ENCODE results near the gene PROM1.

Gene PROM1

DNA sequence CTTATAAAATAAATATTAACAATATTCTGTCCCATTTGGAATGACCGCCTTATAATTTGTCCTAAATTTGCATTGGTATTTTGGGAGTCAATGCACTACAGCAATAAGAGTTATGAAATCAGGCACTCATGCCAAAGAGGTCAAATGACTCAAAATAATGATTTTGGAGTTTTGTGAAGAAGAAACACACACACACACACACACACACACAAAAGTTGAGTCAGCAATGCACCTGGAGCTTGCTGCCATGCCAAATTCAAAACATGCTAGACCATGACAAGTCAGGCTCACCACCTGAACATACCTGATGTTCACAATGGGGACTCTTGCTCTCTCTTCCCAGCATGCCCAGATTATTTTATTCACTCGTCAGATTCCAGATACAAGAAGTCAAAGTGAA lies 56.7 kb downstream of the PROM1 start:
- DNase-seq (ENCODE audit: low read depth in 2 of 2) = no peak

GRCh38 chr4:16026160-16026761 lies 57.6 kb downstream of the PROM1 start:
- DNase-seq (ENCODE audit: low read depth in 2 of 2) = peak in 1 of 2 donors; percentile 33

- no peak for DNase-seq (ENCODE audit: low read depth in 2 of 2)
These were observed 58.6 kb downstream of the PROM1 start for GRCh38 chr4:16025268-16025667.

- no peak for DNase-seq (ENCODE audit: low read depth in 2 of 2)
These were observed 59.9 kb downstream of the PROM1 start for GRCh38 chr4:16023776-16024408.

GRCh38 chr4:16021804-16022560 lies 61.8 kb downstream of the PROM1 start:
- no peak for DNase-seq (ENCODE audit: low read depth in 2 of 2)

DNA sequence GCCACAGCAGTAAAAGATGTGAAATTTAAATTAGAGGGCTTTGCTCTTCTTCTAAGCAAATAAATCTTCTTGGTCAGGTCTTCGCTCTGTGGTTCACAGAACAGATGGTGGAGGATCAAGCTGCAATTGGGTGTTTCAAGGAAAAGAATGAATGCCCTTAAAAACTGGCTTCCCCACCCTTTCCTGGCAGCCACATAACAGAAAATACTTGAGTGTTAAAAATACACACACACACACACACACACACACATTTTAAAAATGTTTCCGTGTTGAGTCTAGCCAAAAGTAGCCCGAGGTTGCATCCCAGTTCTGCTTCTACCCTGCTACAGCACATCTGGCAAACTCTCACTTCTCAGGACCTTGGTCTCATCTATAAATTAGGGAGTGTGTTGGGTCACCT lies 64.2 kb downstream of the PROM1 start:
- DNase-seq (ENCODE audit: low read depth in 2 of 2) = no peak

- DNase-seq (ENCODE audit: low read depth in 2 of 2) = no peak
These were observed 65.0 kb downstream of the PROM1 start for GRCh38 chr4:16018841-16019240.

GRCh38 chr4:16018061-16018676 lies 65.7 kb downstream of the PROM1 start:
- DNase-seq (ENCODE audit: low read depth in 2 of 2) = no peak

DNA sequence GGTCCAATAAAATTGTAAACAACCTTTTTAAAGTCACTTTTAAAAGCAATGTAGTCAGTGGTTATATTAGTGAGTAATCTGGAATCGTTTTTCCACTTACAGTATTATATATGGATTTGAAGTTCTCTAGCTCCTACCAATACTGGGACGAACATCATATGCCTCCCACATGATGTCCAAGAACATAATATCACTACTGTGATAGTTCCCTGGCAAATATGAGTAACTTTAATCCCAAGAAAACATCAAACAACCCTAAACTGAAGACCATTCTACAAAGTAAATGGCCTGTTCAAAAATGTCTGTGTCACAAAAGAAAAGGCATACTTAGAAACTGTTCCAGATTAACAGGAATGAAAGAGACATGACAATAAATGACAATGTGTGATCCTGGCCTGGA lies 67.3 kb downstream of the PROM1 start:
- no peak for DNase-seq (ENCODE audit: low read depth in 2 of 2)

DNA sequence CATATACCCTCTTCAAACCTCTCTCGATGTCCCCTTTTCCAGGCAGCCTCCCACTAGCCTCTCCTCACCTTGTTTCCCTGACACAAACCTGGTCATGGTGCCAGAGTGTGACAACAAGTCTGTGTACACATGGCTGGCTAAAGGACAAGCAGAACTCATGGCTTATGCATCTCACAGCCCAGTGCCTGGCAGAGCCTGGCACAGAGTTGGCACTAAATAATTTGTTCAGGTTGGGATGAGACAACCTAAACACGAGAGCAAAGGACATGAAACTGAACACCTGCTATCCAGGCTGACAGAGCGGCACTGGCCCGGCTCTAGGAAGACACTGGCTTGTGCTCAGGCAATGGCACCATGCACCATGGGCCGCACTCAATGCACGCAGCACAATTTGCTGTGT lies 72.7 kb downstream of the PROM1 start:
- no peak for DNase-seq (ENCODE audit: low read depth in 2 of 2)

- DNase-seq (ENCODE audit: low read depth in 2 of 2) = no peak
These were observed 74.7 kb downstream of the PROM1 start for GRCh38 chr4:16009153-16009552.

DNA sequence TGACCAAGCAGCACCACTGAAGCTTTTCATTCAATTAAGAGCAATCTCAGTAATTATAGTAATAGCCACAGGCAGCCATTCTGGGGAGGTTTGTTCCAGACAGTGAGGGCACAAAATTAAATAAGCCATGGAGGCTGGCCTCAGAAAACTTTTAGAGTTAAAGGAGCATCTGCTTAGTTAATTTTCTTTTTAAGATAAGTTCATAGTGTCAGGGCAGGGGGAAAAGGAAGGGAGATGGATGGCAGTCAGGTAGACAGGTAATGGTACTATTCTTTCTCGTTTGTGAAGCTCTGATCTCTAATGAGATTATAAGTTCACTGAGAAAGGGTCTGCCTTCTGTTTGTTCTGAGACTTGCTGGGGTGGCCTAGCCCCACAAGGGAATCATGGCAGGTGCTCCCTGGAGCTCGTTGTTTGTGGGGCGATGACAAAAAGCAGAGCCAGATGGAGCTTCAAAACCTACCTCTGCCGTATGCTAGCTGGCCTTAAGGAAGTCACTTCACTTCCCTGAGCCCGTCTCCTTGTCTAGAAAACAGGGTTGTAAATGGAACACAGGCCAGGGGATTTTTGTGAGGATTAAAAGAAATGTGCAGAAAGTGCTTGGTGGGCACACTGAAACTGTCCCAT lies 76.2 kb downstream of the PROM1 start:
- no peak for DNase-seq (ENCODE audit: low read depth in 2 of 2)

DNA sequence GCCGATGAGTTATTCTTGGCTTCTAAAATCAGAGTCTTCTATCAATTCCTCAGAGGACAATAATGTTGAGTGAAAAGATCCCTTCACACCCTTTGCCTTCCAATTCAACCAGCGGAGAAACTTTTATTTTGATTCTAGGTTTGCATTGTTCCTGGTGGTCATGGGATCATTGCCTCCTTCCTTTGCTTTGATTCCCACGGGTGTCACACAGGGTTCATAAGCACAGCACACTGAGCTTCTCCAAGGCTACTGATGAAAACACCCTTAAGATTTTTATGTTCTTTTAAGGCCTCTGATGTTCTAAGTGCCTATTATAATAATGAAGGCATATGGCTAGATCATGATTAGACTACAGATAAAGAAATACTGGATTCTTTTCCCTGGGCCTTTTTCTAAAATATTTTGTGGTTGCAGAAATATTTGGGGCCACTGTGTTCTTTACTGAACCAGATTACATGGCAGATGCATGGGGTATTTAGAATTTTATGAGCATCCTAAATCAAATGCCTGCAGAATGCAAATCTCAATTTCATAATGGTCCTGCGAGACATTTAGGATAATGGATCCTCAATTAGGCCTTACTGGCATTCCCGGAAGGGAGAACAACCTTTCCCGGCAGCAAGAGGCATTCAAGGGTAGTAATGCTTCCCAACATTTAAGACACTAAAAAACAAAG lies 76.9 kb downstream of the PROM1 start:
- no peak for DNase-seq (ENCODE audit: low read depth in 2 of 2)

DNA sequence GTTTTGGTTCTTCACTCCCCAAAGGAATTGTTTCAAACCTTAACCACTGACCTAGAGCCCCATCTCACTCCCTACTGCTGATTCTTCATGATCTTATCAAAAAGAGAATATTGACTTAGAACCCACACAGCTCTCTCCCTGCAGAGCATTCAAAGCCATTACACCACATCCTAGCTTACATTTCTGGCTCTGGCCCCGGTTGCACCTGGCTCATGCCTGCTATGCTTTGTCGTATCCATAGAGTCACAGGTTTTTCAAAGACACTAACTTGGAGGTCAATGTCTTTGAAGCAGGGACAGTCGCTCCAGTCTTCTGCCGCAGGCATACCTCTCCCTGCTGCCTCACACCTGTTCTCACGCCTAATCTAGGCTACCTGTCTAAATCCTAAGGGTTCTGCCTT lies 78.1 kb downstream of the PROM1 start:
- no peak for DNase-seq (ENCODE audit: low read depth in 2 of 2)

- peak; percentile 8 to 25 for DNase-seq (ENCODE audit: low read depth in 2 of 2)
These were observed 82.4 kb downstream of the PROM1 start for GRCh38 chr4:16001484-16001858.

DNA sequence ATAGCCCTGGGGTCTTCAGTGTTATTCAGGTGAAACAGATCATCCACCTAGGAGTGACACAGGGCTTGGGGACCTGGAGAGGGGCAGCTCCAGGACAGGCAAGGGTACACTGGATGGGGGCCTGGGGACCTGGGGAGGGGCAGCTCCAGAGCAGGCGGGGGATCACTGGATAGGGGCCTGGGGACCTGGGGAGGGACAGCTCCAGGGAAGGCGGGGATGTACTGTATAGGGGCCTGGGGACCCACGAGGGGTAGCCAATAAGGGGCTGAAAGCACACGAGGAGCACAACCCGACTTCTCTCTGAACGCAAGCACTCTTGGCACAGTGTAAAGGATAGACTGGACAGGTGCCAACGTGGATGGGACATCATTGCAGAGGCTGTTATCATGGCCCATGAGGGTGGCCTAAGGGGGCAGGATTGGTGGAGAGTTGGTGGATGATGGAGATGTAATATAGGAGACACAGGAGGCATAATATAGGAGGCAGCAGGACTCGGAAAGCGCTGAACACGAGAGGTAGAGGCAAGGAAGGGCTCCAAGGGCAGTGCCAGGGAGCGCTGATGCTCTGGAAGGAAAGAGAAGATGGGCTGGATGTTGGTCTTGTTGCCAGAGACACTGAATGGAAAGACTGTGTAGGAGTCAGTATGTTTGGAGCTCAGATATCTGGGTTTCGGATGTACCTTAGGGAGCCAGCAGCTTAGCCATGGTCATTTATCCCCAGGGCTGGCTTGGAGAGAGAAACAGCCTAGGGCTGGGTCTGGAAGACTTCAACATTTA lies 82.9 kb downstream of the PROM1 start:
- DNase-seq (ENCODE audit: low read depth in 2 of 2) = no peak

- no peak for DNase-seq (ENCODE audit: low read depth in 2 of 2)
These were observed 87.0 kb downstream of the PROM1 start for GRCh38 chr4:15996773-15997172.

GRCh38 chr4:15995826-15996225 lies 88.0 kb downstream of the PROM1 start:
- DNase-seq (ENCODE audit: low read depth in 2 of 2) = no peak

GRCh38 chr4:15992167-15992485 lies 91.7 kb downstream of the PROM1 start:
- no peak for DNase-seq (ENCODE audit: low read depth in 2 of 2)

DNA sequence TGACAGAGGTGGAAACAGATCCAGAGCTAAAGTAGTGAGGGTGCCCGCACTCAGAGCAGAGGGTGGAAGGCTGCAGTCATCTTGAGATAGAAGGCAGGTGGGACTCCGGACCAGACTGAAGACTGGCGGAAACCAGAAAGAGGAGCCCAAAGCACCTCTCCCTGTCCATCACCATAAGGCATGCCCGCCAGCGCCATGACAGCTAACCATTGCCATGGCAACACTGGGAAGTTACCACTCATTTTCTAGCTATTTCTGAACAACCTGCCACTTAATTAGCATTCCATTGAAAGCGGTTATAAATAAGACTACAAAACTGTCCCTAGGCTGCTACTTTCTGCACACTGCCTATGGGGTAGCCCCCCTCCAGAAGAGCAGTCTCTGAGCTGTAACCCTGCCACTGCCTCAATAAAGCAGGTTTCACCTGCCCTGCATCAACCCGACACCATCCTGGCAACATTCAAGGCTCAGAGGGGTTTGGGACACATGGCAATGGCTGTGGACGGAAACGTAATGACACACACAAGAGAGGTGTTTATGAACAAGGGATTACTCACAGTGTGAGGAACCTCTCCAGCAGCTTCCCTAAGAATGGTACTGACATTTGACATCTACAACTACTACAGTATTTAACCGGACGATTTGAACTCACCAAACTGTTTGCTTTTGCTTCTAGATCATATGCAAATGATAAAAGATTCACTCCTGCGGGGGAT lies 93.1 kb downstream of the PROM1 start:
- DNase-seq (ENCODE audit: low read depth in 2 of 2) = no peak

DNA sequence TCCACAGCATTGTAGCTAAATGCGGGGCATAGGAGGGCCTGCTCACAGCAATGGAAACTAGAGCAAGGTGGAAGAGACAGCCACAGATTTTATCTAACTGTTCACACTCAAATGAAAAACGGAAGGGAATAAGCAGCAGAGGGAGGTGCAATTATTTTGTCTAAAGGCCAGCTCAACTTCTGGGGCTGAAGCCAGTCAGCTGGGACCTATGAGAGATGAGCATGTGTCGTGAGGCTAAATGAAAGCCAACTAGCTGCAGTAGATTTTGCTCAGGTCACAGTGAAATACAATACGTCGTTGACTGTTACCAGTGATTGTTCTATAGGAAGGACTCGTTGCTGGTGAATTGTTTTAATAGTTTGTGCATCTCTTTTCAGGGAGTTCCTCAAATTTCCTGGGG lies 94.4 kb downstream of the PROM1 start:
- no peak for DNase-seq (ENCODE audit: low read depth in 2 of 2)

Measured in stimulated activated CD4-positive, alpha-beta T cell treated with anti-CD3 and anti-CD28 coated beads, Interleukin-1b, Interleukin-23, amount 100 ng/mL, for 4 hours (primary cell).